Mammary epithelial cell (primary cell): ENCODE measurements around the gene PRR16.

Experiments
- CTCF ChIP-seq, 2 donors: IDR thresholded peaks in 1 of 2; conservative IDR thresholded peaks in 1 of 2; 2 replicates each; pipeline ENCODE4 v1.5.1; 2011 to 2012; ENCODE audit warnings: inconsistent platforms in 2 of 2, low read length in 2 of 2, mild to moderate bottlenecking in 2 of 2, control low read depth in 1 of 2, low read depth in 1 of 2; ENCODE audit not compliant: insufficient read depth in 1 of 2; ENCODE audit errors: extremely low read depth in 1 of 2
- EZH2 ChIP-seq: IDR thresholded peaks from 2 replicates; pipeline ENCODE4 v1.6.1; 2012; ENCODE audit warnings: low read length, inconsistent platforms, borderline replicate concordance

GRCh38 chr5:120510994-120511686 is 47.0 kb downstream of the PRR16 start:
- TF ChIP-seq CTCF (conservative IDR thresholded peaks at IDR 0.05 in 1 of 2, IDR thresholded peaks at IDR 0.05 in 1 of 2; ENCODE audit: extremely low read depth in 1 of 2, insufficient read depth in 1 of 2, low read depth in 1 of 2, low read length in 2 of 2) (no peak), EZH2 (no peak)
